GM18870 (cell line): ENCODE measurements around the gene HLX.

Experiments
- ATAC-seq: cut with Tn5 transposase; IDR thresholded peaks from one replicate; pipeline ENCODE4 v1.9.1; 2021; ENCODE audit warnings: moderate library complexity; ENCODE audit not compliant: unreplicated experiment

Gene HLX

DNA sequence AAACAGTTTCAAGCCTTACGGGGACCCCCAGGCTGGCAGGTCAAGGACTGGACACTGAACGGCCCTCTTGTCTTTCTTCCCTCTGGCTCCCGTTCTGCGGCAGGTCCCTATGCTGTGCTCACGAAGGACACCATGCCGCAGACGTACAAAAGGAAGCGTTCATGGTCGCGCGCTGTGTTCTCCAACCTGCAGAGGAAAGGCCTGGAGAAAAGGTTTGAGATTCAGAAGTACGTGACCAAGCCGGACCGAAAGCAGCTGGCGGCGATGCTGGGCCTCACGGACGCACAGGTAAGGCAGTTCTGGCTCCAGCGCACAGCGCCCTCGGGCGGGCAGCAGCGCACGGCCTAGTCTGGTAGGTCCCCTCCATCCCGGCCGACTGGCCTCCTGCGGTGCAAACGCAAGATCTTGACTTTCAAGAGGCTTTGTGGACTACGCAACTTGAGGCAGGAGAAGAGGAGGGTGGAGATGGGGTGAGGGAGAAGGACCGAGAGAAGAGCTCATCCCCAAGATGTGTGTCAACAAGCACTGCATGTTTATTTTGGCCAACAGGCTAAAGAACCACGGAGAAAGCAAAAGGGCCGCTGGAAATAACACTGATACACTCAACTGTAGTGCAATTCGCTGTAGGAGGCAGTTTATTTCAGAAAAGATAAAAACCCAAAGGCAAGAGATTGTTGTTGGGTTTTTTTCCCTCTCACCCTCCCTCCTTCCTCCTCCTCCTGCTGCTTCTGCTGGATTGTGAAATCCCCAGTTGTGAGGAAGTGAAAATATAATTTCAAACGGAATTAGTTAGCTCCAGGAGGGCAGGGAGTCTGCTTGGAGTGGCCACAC is 3.0 kb downstream of the HLX start:
- no peak for ATAC-seq

DNA sequence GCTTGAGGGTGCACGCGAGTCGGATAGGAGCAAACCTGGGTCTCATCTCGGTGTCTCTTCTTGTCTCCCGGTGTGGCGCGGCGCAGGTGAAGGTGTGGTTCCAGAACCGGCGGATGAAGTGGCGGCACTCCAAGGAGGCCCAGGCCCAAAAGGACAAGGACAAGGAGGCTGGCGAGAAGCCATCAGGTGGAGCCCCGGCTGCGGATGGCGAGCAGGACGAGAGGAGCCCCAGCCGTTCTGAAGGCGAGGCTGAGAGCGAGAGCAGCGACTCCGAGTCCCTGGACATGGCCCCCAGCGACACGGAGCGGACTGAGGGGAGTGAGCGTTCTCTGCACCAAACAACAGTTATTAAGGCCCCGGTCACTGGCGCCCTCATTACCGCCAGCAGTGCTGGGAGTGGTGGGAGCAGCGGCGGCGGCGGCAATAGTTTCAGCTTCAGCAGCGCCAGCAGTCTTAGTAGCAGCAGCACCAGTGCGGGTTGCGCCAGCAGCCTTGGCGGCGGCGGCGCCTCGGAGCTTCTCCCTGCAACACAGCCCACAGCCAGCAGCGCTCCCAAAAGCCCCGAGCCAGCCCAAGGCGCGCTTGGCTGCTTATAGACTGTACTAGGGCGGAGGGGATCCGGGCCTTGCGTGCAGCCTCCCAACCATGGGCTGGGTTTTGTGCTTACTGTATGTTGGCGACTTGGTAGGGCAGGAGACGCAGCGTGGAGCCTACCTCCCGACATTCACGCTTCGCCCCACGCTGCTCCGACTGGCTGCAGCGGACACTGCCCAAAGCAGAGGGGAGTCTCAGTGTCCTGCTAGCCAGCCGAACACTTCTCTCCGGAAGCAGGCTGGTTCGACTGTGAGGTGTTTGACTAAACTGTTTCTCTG is 5.1 kb downstream of the HLX start:
- ATAC-seq, result no peak

DNA sequence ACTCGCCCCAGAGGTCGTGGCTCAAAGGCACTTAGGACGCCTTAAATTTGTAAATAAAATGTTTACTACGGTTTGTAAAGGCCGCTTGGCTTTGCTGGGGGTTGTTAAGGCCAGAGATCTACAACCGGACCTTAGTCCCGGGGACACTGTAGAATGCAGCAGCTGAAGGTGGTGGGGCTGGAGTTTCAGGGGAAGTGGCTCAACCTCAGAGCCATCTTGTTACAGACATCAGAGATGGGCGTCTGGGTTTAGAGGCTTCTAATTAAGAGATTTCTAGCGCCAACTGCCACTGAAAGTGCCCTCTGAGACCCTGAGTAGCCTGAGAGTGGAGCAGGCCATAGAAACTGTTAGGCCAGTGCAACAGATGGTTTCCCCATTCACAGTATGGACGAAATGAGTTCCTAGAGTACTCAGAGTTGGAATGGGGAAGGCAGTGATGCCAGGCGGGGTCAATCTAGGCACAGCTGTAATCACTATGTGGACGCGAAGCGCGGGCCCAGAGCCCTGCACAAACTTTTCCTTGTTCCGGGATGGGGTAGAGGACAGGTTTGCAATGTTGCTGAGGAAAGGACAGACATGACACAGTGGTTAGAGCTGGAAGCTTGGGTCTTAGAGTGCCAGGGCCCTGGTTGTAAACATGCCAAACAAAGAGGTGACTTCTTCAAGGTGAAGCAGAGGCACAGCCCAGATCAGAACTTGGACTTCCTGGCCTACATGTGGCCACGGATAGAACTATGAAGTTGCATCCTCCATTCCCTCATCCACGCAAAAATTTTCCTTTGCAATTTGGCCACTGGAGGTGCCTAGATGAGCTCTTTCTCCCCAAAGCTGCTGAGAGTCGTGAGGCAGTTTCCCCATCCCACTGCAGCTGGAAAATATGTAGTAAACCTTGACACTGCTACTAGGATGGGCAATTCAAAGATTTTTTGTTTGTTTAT is 6.0 kb downstream of the HLX start:
- ATAC-seq, result no peak

DNA sequence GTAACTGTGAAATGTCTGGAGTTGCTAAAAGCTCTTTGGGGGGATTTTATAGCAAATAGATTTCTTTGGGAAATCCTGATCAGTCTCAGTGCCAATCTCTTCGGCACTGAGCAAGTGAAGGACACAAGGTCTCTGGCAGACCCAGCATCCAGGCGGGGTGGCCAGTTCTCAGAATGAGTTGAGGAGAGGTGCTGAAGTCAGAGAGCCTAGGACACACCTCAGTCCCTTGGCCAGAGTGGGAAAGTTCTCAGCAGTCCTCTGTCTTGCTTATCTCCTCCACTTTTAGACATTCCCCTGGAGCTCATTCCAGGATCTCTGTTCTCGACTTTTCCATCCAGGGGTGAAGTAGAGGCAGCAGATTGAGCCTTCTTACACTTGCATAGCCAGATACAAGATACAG is 6.7 kb downstream of the HLX start:
- ATAC-seq, result no peak

DNA sequence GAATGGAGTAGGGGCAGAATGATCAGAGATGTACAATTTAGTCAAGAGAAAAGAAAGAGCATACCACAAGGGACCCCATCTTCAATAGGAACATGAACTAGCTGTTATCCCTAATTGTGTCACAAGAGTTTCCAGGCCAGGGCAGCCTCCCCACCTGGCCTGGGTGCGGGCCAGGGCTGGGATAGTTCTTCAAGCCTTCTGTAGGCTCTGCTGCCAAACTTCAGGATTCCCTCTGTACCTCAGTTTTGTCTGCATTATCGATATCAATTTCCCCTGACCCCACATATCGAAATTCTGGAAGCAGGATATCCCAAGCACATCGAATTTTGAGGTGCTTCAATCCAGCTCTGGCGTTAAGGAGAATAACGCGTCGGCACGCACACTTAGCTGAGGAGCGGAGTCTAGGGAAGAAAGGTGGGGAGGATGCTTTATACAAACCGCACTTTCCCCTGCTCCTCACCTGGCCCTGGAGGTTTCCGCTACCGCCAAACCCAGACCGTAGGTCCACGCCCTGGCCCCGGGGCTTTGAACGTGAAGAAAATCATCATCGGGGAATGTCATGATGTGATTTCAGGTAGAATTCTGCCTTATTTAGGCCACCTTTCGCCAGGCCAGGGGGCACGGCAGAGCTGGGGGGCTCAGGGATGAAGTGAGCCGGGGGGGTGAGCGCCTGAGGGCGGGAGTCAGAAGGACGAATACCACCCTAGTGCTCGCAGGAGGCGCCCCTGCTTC is 7.4 kb downstream of the HLX start:
- no peak for ATAC-seq

DNA sequence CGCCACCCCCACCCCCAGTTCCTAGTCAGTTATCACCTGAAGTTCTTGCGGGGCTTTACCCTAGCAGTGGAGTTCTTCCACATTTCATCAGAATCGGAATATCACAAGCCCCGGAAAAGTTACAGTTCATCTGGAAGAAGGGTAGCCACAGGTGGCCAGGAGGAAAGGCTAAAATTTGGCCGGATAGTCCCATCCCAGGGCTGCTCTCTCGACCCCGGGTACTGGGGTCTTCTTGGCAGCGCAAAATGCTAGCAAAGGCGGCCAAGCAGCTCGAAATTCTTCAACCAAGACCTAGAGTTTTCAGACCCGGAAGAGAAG is 7.9 kb downstream of the HLX start:
- ATAC-seq, result no peak

DNA sequence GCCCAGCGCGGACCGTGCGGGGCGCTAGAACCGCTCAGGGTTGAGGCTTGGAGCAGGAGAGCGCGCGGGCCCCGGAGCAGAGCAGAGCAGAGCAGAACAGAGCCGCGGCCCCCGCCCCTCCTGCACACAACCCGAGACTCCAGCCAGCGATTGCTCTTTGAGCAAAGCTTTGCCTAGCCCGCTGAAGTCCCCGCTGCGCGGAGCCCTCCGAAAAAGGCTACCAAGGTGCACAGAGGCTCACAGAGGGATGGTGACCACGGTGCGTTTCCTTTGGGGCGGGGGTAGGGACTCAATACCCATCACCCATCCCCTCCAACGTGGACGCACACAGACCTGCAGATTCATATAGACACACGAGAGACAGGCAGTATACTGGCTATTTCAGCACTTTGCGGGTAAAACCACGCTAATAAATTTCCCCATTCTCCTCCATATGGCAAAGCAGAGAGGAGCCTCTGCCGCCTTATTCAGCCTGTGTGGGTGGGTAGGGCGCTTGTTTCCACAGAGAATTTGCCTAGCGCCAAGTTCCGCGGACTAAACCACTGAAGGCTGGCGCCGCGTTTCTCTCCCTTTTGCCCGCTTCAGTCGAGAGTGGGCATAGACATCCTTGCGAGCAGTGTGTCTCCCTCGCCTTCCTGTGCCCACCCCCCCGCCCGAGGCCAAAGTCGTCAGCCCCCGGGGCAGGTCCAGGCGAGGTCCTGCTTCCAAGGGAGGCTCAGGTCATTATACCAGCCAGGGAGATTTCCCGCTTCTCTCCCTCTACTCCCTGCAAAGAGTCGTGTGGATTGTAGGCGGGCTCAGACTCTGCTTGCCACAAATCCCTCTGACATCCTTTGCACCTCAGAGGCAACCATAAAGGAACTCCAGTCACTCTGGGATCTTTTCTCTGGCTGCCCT is 8.5 kb downstream of the HLX start:
- ATAC-seq, result no peak

DNA sequence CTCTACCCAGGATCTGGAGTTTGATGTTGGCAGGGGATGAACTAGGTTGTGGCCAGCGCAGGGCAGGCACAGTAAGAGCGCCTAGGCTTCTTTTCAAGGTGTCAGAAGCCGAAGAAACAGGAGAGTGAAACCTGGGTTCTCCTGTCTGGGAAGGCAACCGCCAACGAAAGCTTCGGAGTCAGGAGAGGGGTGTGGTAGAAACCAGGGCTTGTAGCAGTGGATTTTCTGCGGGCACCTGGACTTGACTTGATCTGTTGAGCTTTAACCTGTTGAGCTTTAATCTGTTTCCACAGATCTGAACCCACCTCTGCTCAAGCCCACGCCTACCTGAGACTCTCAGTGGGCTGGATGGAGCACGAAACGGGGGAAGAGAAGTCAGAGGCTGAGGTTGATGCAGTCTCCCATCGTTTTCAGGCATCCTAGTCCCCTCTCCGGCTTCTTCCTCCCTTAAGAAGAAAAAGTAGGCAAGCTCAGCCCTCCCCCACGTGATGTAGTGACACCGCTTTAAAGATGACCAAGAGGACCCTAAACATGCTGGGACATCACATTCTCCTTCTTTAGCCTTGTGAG is 9.3 kb downstream of the HLX start:
- no peak for ATAC-seq

DNA sequence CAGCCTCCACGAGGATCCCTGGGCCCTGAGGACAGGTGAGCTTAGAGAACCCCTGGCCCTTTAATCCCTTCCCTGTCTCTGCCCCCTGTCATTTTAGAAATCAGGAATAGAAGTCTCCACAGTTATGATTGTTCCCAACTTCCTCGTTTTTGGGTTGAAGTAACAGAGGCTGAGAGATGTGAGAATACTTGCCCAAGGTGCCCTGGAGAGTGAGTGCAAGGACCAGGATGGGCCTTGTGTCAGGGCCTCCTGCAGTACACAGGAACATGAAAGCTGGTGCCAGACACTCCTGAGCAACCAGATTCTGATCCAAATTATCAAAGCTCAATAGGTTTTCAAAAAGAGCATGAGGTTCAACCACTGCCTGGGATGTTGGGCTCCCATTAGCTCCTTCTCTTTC is 10.1 kb downstream of the HLX start:
- no peak for ATAC-seq

DNA sequence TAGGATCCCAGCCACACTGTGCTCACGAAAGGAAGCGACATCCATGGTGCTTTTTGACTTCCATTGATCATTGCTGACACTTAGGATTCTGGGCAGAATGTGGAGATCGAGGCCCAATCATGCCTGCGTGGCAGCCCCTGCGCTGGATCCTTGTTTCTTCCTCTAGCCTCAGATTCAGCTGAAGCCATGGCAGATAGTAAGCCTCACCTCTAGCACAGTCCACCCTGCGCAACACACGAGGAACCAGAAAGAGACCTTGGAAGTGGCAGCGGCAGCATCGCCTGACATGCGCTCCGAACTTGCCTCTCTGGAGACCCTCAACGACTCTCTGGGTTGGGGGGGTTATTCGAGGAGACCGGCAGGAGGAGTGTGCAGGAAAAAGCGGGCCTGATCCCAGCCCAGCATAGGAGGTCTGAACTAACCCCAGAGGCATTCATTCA is 10.6 kb downstream of the HLX start:
- ATAC-seq, result no peak

DNA sequence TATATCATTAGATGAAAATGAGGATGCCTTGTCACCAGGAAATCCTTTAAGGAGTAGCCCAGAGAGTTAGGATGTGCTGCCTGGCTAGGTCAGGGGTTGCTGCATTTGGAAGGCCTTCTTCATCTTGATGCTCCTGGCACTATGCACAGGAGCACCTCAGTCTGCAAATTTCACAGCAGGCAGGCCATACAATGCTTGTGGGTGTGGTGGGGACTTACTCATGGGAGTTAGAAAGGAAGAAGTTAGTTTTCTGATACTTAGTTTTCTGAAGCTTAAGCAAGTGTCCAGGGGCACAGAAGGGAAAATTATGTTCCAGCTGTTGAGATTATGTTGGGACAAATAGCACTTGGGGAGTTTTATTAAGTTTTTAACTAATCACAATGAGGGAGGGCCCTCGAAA is 11.4 kb downstream of the HLX start:
- no peak for ATAC-seq

DNA sequence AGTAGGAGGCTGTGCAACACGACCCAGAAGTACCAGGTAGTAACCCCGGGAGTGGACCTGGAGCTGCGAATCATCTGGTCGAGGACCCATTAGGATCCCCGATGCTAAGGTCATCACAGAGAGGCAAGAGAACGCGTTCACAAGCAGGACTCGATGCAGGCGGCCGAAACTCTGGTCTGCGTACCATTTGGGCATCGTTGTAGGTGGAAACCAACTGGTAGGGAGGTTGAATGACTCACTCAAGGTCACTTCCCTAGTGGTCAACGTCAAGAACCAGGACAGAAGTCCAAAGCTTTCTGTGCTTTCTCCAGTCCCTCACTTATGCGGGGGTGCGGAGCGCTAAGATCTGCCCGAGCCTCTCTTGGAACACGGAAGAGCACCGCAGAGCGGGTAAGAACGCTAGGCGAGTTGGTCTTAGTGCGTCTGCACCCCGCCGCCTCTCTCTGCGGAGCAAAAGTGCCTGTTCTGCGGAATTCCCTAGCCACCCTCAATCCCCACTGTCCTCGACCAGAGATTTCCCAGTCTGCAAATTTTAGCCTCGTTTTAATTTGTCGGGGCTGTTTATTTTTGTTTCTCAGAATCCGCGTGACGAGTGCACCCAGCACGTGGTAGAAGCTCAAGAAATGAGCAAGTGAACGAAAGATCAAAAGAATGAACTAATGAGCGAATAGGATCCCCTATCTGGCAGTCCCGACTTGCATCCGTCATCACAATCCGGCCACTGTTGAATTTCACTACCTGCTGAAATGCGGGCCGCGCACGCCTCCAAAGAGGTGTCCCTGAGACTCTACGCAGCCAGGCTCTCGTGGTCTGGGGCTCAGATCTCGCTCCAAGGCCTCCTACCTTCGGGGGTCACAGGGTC is 12.2 kb downstream of the HLX start:
- ATAC-seq, result no peak

DNA sequence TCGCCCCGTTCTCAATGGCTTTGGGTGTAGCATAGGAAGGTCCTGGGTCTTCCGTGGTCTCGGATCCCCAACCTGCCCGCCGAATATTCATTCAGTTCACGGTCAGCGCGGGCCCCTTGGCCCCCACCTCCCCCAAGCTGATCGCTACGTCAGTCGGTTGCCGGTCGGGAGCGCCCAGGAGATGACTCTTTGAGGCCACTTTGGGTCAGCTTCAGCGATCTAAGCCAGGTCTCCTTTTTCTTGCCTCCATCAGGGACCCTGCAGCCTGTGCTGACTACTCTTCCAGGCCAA is 12.8 kb downstream of the HLX start:
- no peak for ATAC-seq

DNA sequence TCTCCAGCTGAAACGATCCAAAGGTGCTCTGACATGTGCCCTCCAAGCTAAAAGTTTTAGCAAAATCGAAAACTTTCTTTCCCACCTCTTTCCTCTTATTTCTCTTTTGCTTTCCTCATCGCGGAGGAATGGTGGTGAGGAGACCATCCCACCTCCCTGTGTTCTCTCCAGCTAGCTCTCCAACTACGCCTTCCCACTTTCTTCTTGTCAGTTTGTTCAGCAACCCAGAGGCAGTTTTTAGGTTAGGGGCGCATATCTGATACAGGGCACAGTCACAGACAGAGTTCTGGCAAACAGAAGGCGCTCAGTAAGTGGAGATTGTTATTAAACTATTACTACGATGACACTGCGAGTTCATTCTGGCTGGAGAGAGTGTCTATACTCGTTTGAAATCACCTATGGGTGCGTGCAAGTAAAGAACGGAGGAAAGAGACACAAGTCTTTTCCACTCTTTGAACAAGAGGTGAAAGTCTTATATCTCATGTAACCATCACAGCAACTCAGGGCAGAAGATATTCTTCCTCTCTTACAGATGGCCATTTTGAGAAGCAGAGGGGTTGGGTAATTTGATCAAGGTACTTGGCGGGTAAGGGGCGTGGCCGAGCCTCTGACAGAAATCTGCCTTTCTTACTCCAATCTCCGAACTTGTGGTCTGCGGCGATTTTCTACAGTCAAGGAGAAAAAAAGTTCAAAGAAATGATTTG is 13.9 kb downstream of the HLX start:
- ATAC-seq, result no peak

DNA sequence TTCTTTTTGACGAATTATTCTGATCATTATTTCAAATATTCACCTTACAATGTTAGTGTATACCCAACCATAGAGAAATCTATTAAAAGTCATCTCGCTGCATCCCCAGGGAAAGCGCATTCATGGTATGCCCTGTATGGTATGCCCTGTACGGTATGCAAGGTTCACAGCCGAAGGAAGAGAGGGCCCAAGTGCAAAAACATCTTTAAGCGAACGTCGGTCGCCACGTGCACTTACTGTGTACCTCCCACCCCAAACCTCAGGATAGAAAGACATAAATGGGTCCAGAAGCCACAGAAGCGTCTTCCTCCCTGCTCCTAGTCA is 14.4 kb downstream of the HLX start:
- no peak for ATAC-seq

DNA sequence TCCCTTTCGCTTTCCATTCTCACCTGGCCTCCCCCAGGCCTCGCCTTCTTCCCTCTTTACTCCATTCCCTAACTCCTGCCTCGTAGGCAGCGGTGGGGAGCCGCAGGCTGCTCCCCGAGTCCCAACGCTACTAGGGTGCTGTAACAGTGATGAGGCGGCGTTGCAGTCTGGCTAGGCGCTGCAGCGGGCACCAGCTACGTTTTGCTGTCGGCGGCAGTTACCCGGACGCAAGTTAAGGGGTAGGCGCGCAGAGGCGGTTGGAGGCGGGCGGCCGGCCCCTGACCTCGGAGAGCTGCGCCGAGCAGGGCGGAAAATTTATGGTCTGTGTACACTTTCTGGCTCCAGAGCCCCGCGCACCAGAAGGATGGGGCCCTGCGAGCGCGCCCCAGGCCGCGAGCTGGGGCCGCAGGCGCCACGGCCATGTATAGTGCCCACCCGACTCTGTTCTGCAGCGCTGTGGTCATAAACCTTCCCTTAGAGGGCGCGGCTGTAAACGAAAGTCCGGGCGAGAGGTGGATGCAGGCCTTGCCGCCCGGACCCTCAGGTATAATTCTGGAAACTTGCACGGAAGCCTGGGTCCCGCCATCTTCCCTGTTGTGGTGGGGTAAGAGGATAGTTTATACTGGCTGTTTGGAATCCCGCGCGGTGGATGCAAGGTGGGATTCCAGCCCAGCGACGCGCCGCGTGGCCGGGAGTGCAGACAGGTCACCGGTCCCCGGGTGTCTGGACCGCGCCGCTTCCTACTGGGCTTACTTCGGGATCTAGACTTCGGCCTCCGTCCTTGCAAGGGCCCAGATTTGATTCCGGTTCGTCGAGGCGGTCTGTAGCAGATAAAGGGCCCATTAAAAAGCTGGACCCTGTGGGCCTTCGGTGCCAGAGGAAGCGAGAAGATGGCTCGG is 15.0 kb downstream of the HLX start:
- ATAC-seq, result no peak

DNA sequence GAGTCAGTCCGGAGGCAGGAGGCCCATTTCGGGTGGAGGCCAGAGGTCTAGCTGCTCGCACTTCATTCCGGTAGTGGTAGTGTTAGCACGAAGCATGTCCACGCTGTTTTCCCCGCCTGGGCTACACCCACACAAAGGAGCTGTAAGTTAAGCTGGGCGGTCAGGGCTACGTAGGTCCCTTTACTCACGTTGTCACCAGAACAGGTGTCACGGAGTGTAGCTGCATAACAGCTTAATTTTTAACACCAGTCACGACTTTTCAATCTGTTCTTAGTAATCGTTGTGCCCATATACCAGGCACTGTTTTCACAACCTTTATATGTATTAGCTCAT is 15.6 kb downstream of the HLX start:
- no peak for ATAC-seq
